PC-9 (cell line): Measurements from ENCODE around the gene TCF4. TPM values are rescaled to one million over a fixed set of nuclear protein-coding genes. Genes with fewer than 3 reads are reported as not detected.

Experiments used
- BruUV-seq: library from RNA; stranded (reverse); fragments of 400-500 nt; replicated peaks from 2 replicates; lab custom pipeline; 2021; lab: Mats Ljungman, UMichigan
- CTCF ChIA-PET: fragments of 300-600 bp; sonication (Branson Sonifier 250); formaldehyde crosslinking; loops from one replicate; lab custom pipeline; 2022; ENCODE audit warnings: antibody characterized with exemption; lab: Charles Lee
- POLR2A ChIA-PET: fragments of 300-600 bp; sonication (Branson Sonifier 250); formaldehyde crosslinking; loops from one replicate; lab custom pipeline; 2022; ENCODE audit warnings: antibody characterized with exemption; ENCODE audit not compliant: unreplicated experiment; lab: Charles Lee
- DNase-seq, 2 experiments: peaks; one replicate each; pipeline versions ENCODE4 v3.0.0 to v3.0.0-alpha.2; 2015 to 2022; ENCODE audit warnings: mixed read lengths in 1 of 2
- H2AFZ ChIP-seq: fragments of 200-600 bp; sonication (generic); 2 replicates; pipeline ENCODE4 v1.8.1; 2017; ENCODE audit warnings: antibody characterized with exemption
- H3F3A ChIP-seq: fragments of 200-600 bp; sonication (generic); 2 replicates; pipeline ENCODE4 v1.8.1; 2017; ENCODE audit warnings: antibody characterized with exemption, mild to moderate bottlenecking, low read depth; ENCODE audit not compliant: insufficient read depth
- H3K27ac ChIP-seq: fragments of 200-600 bp; sonication (generic); 2 replicates; pipeline ENCODE4 v1.6.1; 2016; ENCODE audit warnings: mixed run types
- H3K27me3 ChIP-seq: fragments of 200-600 bp; sonication (generic); 2 replicates; pipeline ENCODE4 v1.6.1; 2016; ENCODE audit warnings: low read depth, mixed run types; ENCODE audit not compliant: insufficient read depth
- H3K36me3 ChIP-seq: fragments of 200-600 bp; sonication (generic); 2 replicates; pipeline ENCODE4 v1.6.1; 2016; ENCODE audit warnings: low read depth, mixed run types
- H3K4me1 ChIP-seq: fragments of 200-600 bp; sonication (generic); replicated peaks from 2 replicates; pipeline ENCODE4 v1.6.1; 2016; ENCODE audit warnings: mixed run types; ENCODE audit not compliant: insufficient read depth
- H3K4me2 ChIP-seq: fragments of 200-600 bp; sonication (generic); 2 replicates; pipeline ENCODE4 v1.6.1; 2017; ENCODE audit warnings: mixed run types
- H3K4me3 ChIP-seq: fragments of 200-600 bp; sonication (generic); 2 replicates; pipeline ENCODE4 v1.6.1; 2016; ENCODE audit warnings: mixed run types
- H3K79me2 ChIP-seq: fragments of 200-600 bp; sonication (generic); 2 replicates; pipeline ENCODE4 v1.6.1; 2017; ENCODE audit warnings: low read depth, mixed run types
- H3K9me2 ChIP-seq: fragments of 200-600 bp; sonication (generic); 2 replicates; pipeline ENCODE4 v1.8.1; 2017; ENCODE audit warnings: mild to moderate bottlenecking; ENCODE audit not compliant: insufficient read depth
- H3K9me3 ChIP-seq: fragments of 200-600 bp; sonication (generic); 2 replicates; pipeline ENCODE4 v1.8.1; 2016; ENCODE audit warnings: low read depth; ENCODE audit not compliant: insufficient read depth
- H4K20me1 ChIP-seq: fragments of 200-600 bp; sonication (generic); 2 replicates; pipeline ENCODE4 v1.8.1; 2017; ENCODE audit not compliant: insufficient read depth
- CTCF ChIP-seq: fragments of 200-600 bp; sonication (generic); conservative IDR thresholded peaks from 2 replicates; pipeline ENCODE4 v1.6.1; 2017; ENCODE audit warnings: mixed run types, antibody characterized with exemption, mild to moderate bottlenecking, moderate library complexity
- EZH2 ChIP-seq: fragments of 200-600 bp; sonication (generic); IDR thresholded peaks from 2 replicates; pipeline ENCODE4 v1.8.0; 2017; ENCODE audit warnings: antibody characterized with exemption, low read depth
- intact Hi-C: fragments of 100-400 bp; cut with micrococcal nuclease; formaldehyde crosslinking; loops from one replicate; pipeline ENCODE4 v1.10.0; 2022; ENCODE audit not compliant: unreplicated experiment
- total RNA-seq: library from RNA; stranded (reverse); gene quantifications from 2 replicates; pipeline ENCODE4 v1.2.3, GENCODE V29; 2021

Gene TCF4
- total RNA-seq, 1 experiment from 2014 or later = 0.74 TPM

- no peaks in the 10 kb centered on the region for H3K36me3 ChIP-seq
- H3K27ac ChIP-seq = no peak overlapping the region
- intact Hi-C loops = no loop called here
- no peak for DNase-seq
- no peak for TF ChIP-seq EZH2
- no peak for TF ChIP-seq CTCF
- no peaks in the 10 kb centered on the region for H3F3A ChIP-seq
- no peaks in the 10 kb centered on the region for H3K4me1 ChIP-seq
- no peaks in the 10 kb centered on the region for H3K79me2 ChIP-seq
- no peak overlapping the region for H3K4me3 ChIP-seq
- H3K27me3 ChIP-seq = no peaks in the 10 kb centered on the region
- no peak overlapping the region for H3K4me2 ChIP-seq
- no peaks in the 10 kb centered on the region for H3K9me2 ChIP-seq
- ChIA-PET POLR2A (no interaction called here), CTCF (no interaction called here)
- no peaks in the 10 kb centered on the region for H3K9me3 ChIP-seq
- BruUV-seq = no TSS peak
- no peaks in the 10 kb centered on the region for H4K20me1 ChIP-seq
- no peak overlapping the region for H2AFZ ChIP-seq
Observed at GRCh38 chr18:55310044-55310676, 277.8 kb downstream of the TCF4 start.

- Histone ChIP-seq H3K4me1 (no peaks in the 10 kb centered on the region), H3K9me2 (no peaks in the 10 kb centered on the region), H2AFZ (no peak overlapping the region), H3K27me3 (no peaks in the 10 kb centered on the region), H3K79me2 (no peaks in the 10 kb centered on the region), H3K27ac (no peak overlapping the region), H3K9me3 (no peaks in the 10 kb centered on the region), H3K4me2 (no peak overlapping the region), H4K20me1 (no peaks in the 10 kb centered on the region), H3F3A (no peaks in the 10 kb centered on the region), H3K4me3 (no peak overlapping the region), H3K36me3 (no peaks in the 10 kb centered on the region)
- DNase-seq = no peak
- POLR2A ChIA-PET = no interaction called here
- CTCF ChIA-PET = no interaction called here
- no peak for TF ChIP-seq EZH2
- TF ChIP-seq CTCF = no peak
- intact Hi-C loops = no loop called here
- no TSS peak for BruUV-seq
Observed at GRCh38 chr18:55309249-55309648, 278.7 kb downstream of the TCF4 start.

GRCh38 chr18:55307505-55307904, 280.5 kb downstream of the TCF4 start:
- Histone ChIP-seq H3K4me2 (no peak overlapping the region), H3K4me1 (no peaks in the 10 kb centered on the region), H3K27me3 (no peaks in the 10 kb centered on the region), H3K4me3 (no peak overlapping the region), H3K27ac (no peak overlapping the region), H3K36me3 (no peaks in the 10 kb centered on the region), H2AFZ (no peak overlapping the region), H3K9me3 (no peaks in the 10 kb centered on the region), H3F3A (no peaks in the 10 kb centered on the region), H3K79me2 (no peaks in the 10 kb centered on the region), H3K9me2 (no peaks in the 10 kb centered on the region), H4K20me1 (no peaks in the 10 kb centered on the region)
- no TSS peak for BruUV-seq
- TF ChIP-seq CTCF = no peak
- no peak for TF ChIP-seq EZH2
- CTCF ChIA-PET = interaction anchor here (0.6 kb wide), 1 partner anchor 12 kb away, joined by 3 read pairs; no protein-coding TSS in a partner anchor
- intact Hi-C loops = no loop called here
- no peak for DNase-seq
- POLR2A ChIA-PET = no interaction called here
